PC-3 (cell line): ENCODE measurements around the gene ENTPD2. TPM values are rescaled to one million over a fixed set of nuclear protein-coding genes. Genes with fewer than 3 reads are reported as not detected.

Experiments
- ATAC-seq: fragments of 200-7000 bp; cut with Tn5 transposase; 2 replicates; pipeline ENCODE4 v1.9.1; 2020; ENCODE audit warnings: mild to moderate bottlenecking, moderate library complexity
- BruUV-seq: library from RNA; stranded (reverse); fragments of 400-500 nt; replicated peaks from 2 replicates; lab custom pipeline; 2021; lab: Mats Ljungman, UMichigan
- CTCF ChIA-PET: fragments of 300-600 bp; sonication (Branson Sonifier 250); formaldehyde crosslinking; loops from one replicate; lab custom pipeline; 2022; ENCODE audit warnings: antibody characterized with exemption; lab: Charles Lee
- POLR2A ChIA-PET: fragments of 300-600 bp; sonication (Branson Sonifier 250); formaldehyde crosslinking; loops from one replicate; lab custom pipeline; 2022; ENCODE audit warnings: antibody characterized with exemption; ENCODE audit not compliant: unreplicated experiment; lab: Charles Lee
- DNase-seq: peaks from one replicate; pipeline ENCODE4 v3.0.0-alpha.2; 2015
- H2AFZ ChIP-seq: fragments of 300-600 bp; sonication (generic); 2 replicates; pipeline ENCODE4 v1.6.0; 2016; ENCODE audit warnings: antibody characterized with exemption, low read length
- H3F3A ChIP-seq: fragments of 300-600 bp; sonication (generic); one replicate; pipeline ENCODE4 v1.6.0; 2017; ENCODE audit warnings: antibody characterized with exemption, low read length, control low read depth, mild to moderate bottlenecking; ENCODE audit not compliant: unreplicated experiment
- H3K27ac ChIP-seq: fragments of 300-600 bp; sonication (generic); 2 replicates; pipeline ENCODE4 v1.5.1; 2016; ENCODE audit warnings: mild to moderate bottlenecking, low read length
- H3K27me3 ChIP-seq: fragments of 300-600 bp; sonication (generic); 2 replicates; pipeline ENCODE4 v1.6.1; 2016; ENCODE audit warnings: low read length, mixed read lengths
- H3K36me3 ChIP-seq: fragments of 300-600 bp; sonication (generic); 2 replicates; pipeline ENCODE4 v1.6.1; 2016; ENCODE audit warnings: low read depth, mixed run types, low read length, mixed read lengths
- H3K4me1 ChIP-seq: fragments of 300-600 bp; sonication (generic); 2 replicates; pipeline ENCODE4 v1.5.1; 2016; ENCODE audit warnings: low read length; ENCODE audit not compliant: insufficient read depth
- H3K4me2 ChIP-seq: fragments of 300-600 bp; sonication (generic); 2 replicates; pipeline ENCODE4 v1.6.0; 2016; ENCODE audit warnings: low read length
- H3K4me3 ChIP-seq: fragments of 300-600 bp; sonication (generic); 2 replicates; pipeline ENCODE4 v1.5.1; 2016; ENCODE audit warnings: mild to moderate bottlenecking, low read length, mixed read lengths
- H3K79me2 ChIP-seq: fragments of 300-600 bp; sonication (generic); 2 replicates; pipeline ENCODE4 v1.6.1; 2017; ENCODE audit warnings: low read length, mixed read lengths
- H3K9ac ChIP-seq: fragments of 300-600 bp; sonication (generic); 2 replicates; pipeline ENCODE4 v1.6.0; 2016; ENCODE audit warnings: mild to moderate bottlenecking, low read length
- H3K9me2 ChIP-seq: fragments of 300-600 bp; sonication (generic); replicated peaks from 2 replicates; pipeline ENCODE4 v1.6.1; 2016; ENCODE audit warnings: mixed run types, low read length, mixed read lengths
- H3K9me3 ChIP-seq: fragments of 300-600 bp; sonication (generic); 2 replicates; pipeline ENCODE4 v1.6.1; 2016; ENCODE audit warnings: low read length, mixed read lengths
- H4K20me1 ChIP-seq: fragments of 300-600 bp; sonication (generic); 2 replicates; pipeline ENCODE4 v1.6.1; 2016; ENCODE audit warnings: low read length, mixed read lengths
- CTCF ChIP-seq: fragments of 300-600 bp; sonication (generic); conservative IDR thresholded peaks from 2 replicates; pipeline ENCODE4 v1.5.1; 2017; ENCODE audit warnings: antibody characterized with exemption, low read depth, mild to moderate bottlenecking, low read length
- EZH2 ChIP-seq: fragments of 300-600 bp; sonication (generic); IDR thresholded peaks from one replicate; pipeline ENCODE4 v1.6.1; 2017; ENCODE audit warnings: antibody characterized with exemption, mild to moderate bottlenecking, low read length; ENCODE audit not compliant: unreplicated experiment
- EZH2phosphoT487 ChIP-seq: fragments of 300-600 bp; sonication (generic); IDR thresholded peaks from 2 replicates; pipeline ENCODE4 v1.6.1; 2018; ENCODE audit warnings: mild to moderate bottlenecking, antibody characterized with exemption, low read length, borderline replicate concordance
- intact Hi-C: fragments of 100-400 bp; cut with micrococcal nuclease; formaldehyde crosslinking; loops from 2 replicates; pipeline ENCODE4 v1.9.0; 2023
- total RNA-seq: library from RNA; depleted of rRNA; stranded (reverse); fragments of >200 nt; gene quantifications from 2 replicates; pipeline ENCODE4 v1.2.3, GENCODE V29; 2014

ENTPD2 gene
- total RNA-seq, 1 experiment from 2014 or later: 1.3 TPM

GRCh38 chr9:137095664-137096517, 42.0 kb upstream of the ENTPD2 start:
- H3K4me2 ChIP-seq: no peak overlapping the region
- no TSS peak for BruUV-seq
- H3K27ac ChIP-seq: no peak overlapping the region
- H3K27me3 ChIP-seq: no peaks in the 10 kb centered on the region
- H3K79me2 ChIP-seq: no peaks in the 10 kb centered on the region
- ATAC-seq (no peak), DNase-seq (no peak)
- POLR2A ChIA-PET: no interaction called here
- H2AFZ ChIP-seq: no peak overlapping the region
- TF ChIP-seq CTCF (0 out of 2 replicates have a peak, but pooled peaks have one; percentile 28), EZH2 (no peak)
- no peaks in the 10 kb centered on the region for H3K4me1 ChIP-seq
- no peaks in the 10 kb centered on the region for H3K9me3 ChIP-seq
- peaks cover 3% of the 10 kb centered on the region for H3K36me3 ChIP-seq
- H3K4me3 ChIP-seq: no peak overlapping the region
- no peaks in the 10 kb centered on the region for H3F3A ChIP-seq
- no peak overlapping the region for H3K9ac ChIP-seq
- intact Hi-C loops: no loop called here
- H4K20me1 ChIP-seq: no peaks in the 10 kb centered on the region
- no peaks in the 10 kb centered on the region for H3K9me2 ChIP-seq
- CTCF ChIA-PET: no interaction called here

GRCh38 chr9:137089232-137089947, 35.5 kb upstream of the ENTPD2 start:
- Histone ChIP-seq H3K36me3 (no peaks in the 10 kb centered on the region), H4K20me1 (no peaks in the 10 kb centered on the region), H3K79me2 (peaks cover 32% of the 10 kb centered on the region), H2AFZ (no peak overlapping the region), H3K9me2 (no peaks in the 10 kb centered on the region), H3K4me3 (no peak overlapping the region), H3K4me1 (peaks cover 22% of the 10 kb centered on the region), H3K27ac (no peak overlapping the region), H3K9ac (no peak overlapping the region), H3K9me3 (no peaks in the 10 kb centered on the region), H3K27me3 (no peaks in the 10 kb centered on the region), H3F3A (no peaks in the 10 kb centered on the region), H3K4me2 (no peak overlapping the region)
- ChIA-PET POLR2A (no interaction called here), CTCF (no interaction called here)
- ATAC-seq (no peak), DNase-seq (no peak)
- no TSS peak for BruUV-seq
- intact Hi-C loops: no loop called here
- TF ChIP-seq CTCF (no peak), EZH2phosphoT487 (no peak), EZH2 (no peak)

- peak overlapping the region; percentile 93 for H3K4me2 ChIP-seq
- ATAC-seq (no peak), DNase-seq (no peak)
- no peaks in the 10 kb centered on the region for H3K27me3 ChIP-seq
- BruUV-seq: TSS peak; percentile 32
- intact Hi-C loops: no loop called here
- no peak overlapping the region for H3K27ac ChIP-seq
- TF ChIP-seq EZH2 (no peak), CTCF (no peak), EZH2phosphoT487 (no peak)
- H2AFZ ChIP-seq: no peak overlapping the region
- POLR2A ChIA-PET: no interaction called here
- H3K9me3 ChIP-seq: no peaks in the 10 kb centered on the region
- H3K9me2 ChIP-seq: no peaks in the 10 kb centered on the region
- H3K4me1 ChIP-seq: peaks cover 31% of the 10 kb centered on the region
- peaks cover 32% of the 10 kb centered on the region for H3K79me2 ChIP-seq
- CTCF ChIA-PET: no interaction called here
- H3K4me3 ChIP-seq: peak overlapping the region; percentile 79
- H3K9ac ChIP-seq: no peak overlapping the region
- H3K36me3 ChIP-seq: no peaks in the 10 kb centered on the region
- H4K20me1 ChIP-seq: no peaks in the 10 kb centered on the region
- no peaks in the 10 kb centered on the region for H3F3A ChIP-seq
These were observed 34.3 kb upstream of the ENTPD2 start for GRCh38 chr9:137088121-137088520.
